OCI-LY1 (cell line): ENCODE results near the gene RHOB.

Experiments
- H2AFZ ChIP-seq: fragments of 200-600 bp; sonication (generic), shearing (Covaris generic); 2 replicates; pipeline ENCODE4 v1.6.0; 2014; ENCODE audit warnings: antibody characterized with exemption, mild to moderate bottlenecking, low read length
- H3F3A ChIP-seq: fragments of 200-600 bp; sonication (generic), shearing (Covaris generic); 2 replicates; pipeline ENCODE4 v1.6.0; 2014; ENCODE audit warnings: mild to moderate bottlenecking, antibody characterized with exemption, low read length, moderate library complexity; ENCODE audit not compliant: insufficient read depth
- H3K27ac ChIP-seq: fragments of 200-600 bp; sonication (generic); 2 replicates; pipeline ENCODE4 v1.5.1; 2014; ENCODE audit warnings: low read length, mixed run types, mild to moderate bottlenecking, low read depth; ENCODE audit not compliant: poor library complexity, severe bottlenecking
- H3K27me3 ChIP-seq: fragments of 200-600 bp; sonication (generic); 2 replicates; pipeline ENCODE4 v1.6.0; 2014; ENCODE audit warnings: antibody characterized with exemption, mild to moderate bottlenecking, low read length, moderate library complexity; ENCODE audit not compliant: insufficient read depth
- H3K36me3 ChIP-seq: fragments of 200-600 bp; sonication (generic); 2 replicates; pipeline ENCODE4 v1.6.1; 2014; ENCODE audit warnings: mild to moderate bottlenecking, antibody characterized with exemption, low read length, moderate library complexity, mixed read lengths; ENCODE audit not compliant: insufficient read depth
- H3K4me1 ChIP-seq: fragments of 200-600 bp; sonication (generic); 2 replicates; pipeline ENCODE4 v1.5.1; 2014; ENCODE audit warnings: mild to moderate bottlenecking, low read length, moderate library complexity; ENCODE audit not compliant: insufficient read depth, severe bottlenecking
- H3K4me2 ChIP-seq: fragments of 200-600 bp; sonication (generic), shearing (Covaris generic); 2 replicates; pipeline ENCODE4 v1.6.1; 2014; ENCODE audit warnings: low read length
- H3K4me3 ChIP-seq: fragments of 200-600 bp; sonication (generic); 2 replicates; pipeline ENCODE4 v1.5.1; 2014; ENCODE audit warnings: low read length, low read depth, mild to moderate bottlenecking, mixed read lengths; ENCODE audit not compliant: poor library complexity, severe bottlenecking
- H3K79me2 ChIP-seq: fragments of 200-600 bp; shearing (Covaris generic); 2 replicates; pipeline ENCODE4 v1.6.1; 2016; ENCODE audit warnings: mixed run types, low read length, mixed read lengths; ENCODE audit not compliant: insufficient read depth
- H3K9ac ChIP-seq: fragments of 200-600 bp; sonication (generic), shearing (Covaris generic); 2 replicates; pipeline ENCODE4 v1.6.1; 2014; ENCODE audit warnings: mild to moderate bottlenecking, low read length, mixed read lengths
- H3K9me2 ChIP-seq: fragments of 200-600 bp; sonication (generic), shearing (Covaris generic); 2 replicates; pipeline ENCODE4 v1.6.1; 2014; ENCODE audit warnings: low read depth, mild to moderate bottlenecking, low read length, mixed read lengths
- H3K9me3 ChIP-seq: fragments of 200-600 bp; shearing (Covaris generic); 2 replicates; pipeline ENCODE4 v1.6.1; 2014; ENCODE audit warnings: low read length, mixed read lengths
- H4K20me1 ChIP-seq: fragments of 200-600 bp; sonication (generic), shearing (Covaris generic); 2 replicates; pipeline ENCODE4 v1.6.0; 2016; ENCODE audit warnings: mild to moderate bottlenecking, low read length; ENCODE audit not compliant: insufficient read depth
- EZH2 ChIP-seq: fragments of 200-600 bp; sonication (generic), shearing (Covaris generic); IDR thresholded peaks from 2 replicates; pipeline ENCODE4 v1.8.0; 2017; ENCODE audit warnings: borderline replicate concordance, mixed run types, mild to moderate bottlenecking, antibody characterized with exemption, low read length, moderate library complexity, mixed read lengths
- TF ChIP-seq, protein P1 (sequence below): fragments of 200-600 bp; sonication (generic), shearing (Covaris generic); IDR thresholded peaks from 2 replicates; pipeline ENCODE4 v1.5.1; 2017; ENCODE audit warnings: mild to moderate bottlenecking, antibody characterized with exemption, low read length, moderate library complexity, mixed read lengths

The RHOB gene

DNA sequence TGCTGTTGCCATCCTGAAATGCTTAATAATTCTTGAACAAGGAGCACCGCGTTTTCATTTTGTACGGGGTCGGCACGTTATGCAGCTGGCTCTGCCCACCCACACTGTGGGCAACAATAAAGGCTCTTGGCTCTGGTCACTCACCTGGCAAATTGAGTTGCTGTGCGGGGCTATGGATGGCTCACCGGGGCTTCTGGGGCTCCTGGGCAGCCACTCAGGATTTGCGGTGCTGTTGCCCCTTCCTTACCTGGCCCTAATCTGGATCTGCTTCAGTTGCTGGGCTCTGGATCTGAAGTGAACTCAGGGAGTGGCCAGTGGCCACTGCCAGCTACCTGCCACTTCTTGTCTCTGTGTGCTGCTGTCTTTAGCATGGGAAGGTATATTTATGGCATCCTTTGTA is 22.7 kb downstream of the RHOB start:
- no peak overlapping the region for H2AFZ ChIP-seq
- H3K4me2 ChIP-seq: no peak overlapping the region
- H3K36me3 ChIP-seq: no peaks in the 10 kb centered on the region
- TF ChIP-seq, protein P1, sequence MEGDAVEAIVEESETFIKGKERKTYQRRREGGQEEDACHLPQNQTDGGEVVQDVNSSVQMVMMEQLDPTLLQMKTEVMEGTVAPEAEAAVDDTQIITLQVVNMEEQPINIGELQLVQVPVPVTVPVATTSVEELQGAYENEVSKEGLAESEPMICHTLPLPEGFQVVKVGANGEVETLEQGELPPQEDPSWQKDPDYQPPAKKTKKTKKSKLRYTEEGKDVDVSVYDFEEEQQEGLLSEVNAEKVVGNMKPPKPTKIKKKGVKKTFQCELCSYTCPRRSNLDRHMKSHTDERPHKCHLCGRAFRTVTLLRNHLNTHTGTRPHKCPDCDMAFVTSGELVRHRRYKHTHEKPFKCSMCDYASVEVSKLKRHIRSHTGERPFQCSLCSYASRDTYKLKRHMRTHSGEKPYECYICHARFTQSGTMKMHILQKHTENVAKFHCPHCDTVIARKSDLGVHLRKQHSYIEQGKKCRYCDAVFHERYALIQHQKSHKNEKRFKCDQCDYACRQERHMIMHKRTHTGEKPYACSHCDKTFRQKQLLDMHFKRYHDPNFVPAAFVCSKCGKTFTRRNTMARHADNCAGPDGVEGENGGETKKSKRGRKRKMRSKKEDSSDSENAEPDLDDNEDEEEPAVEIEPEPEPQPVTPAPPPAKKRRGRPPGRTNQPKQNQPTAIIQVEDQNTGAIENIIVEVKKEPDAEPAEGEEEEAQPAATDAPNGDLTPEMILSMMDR: no peak
- TF ChIP-seq EZH2: no peak
- H3K27ac ChIP-seq: no peak overlapping the region
- H3K9me2 ChIP-seq: no peaks in the 10 kb centered on the region
- H3K9ac ChIP-seq: no peak overlapping the region
- no peaks in the 10 kb centered on the region for H4K20me1 ChIP-seq
- H3K9me3 ChIP-seq: no peaks in the 10 kb centered on the region
- H3K27me3 ChIP-seq: peaks cover 3% of the 10 kb centered on the region; the same call in 1 of the 2 replicates
- no peak overlapping the region for H3K4me3 ChIP-seq
- H3F3A ChIP-seq: no peaks in the 10 kb centered on the region
- no peaks in the 10 kb centered on the region for H3K79me2 ChIP-seq
- no peaks in the 10 kb centered on the region for H3K4me1 ChIP-seq

- no peaks in the 10 kb centered on the region for H3F3A ChIP-seq
- no peak overlapping the region for H3K4me3 ChIP-seq
- H3K4me1 ChIP-seq: no peaks in the 10 kb centered on the region
- H3K9me3 ChIP-seq: no peaks in the 10 kb centered on the region
- no peak for TF ChIP-seq EZH2
- TF ChIP-seq, protein P1: no peak
- H3K9ac ChIP-seq: no peak overlapping the region
- no peak overlapping the region for H2AFZ ChIP-seq
- H3K36me3 ChIP-seq: no peaks in the 10 kb centered on the region
- H3K27ac ChIP-seq: no peak overlapping the region
- no peaks in the 10 kb centered on the region for H4K20me1 ChIP-seq
- H3K4me2 ChIP-seq: no peak overlapping the region
- H3K79me2 ChIP-seq: no peaks in the 10 kb centered on the region
- H3K27me3 ChIP-seq: peaks cover 3% of the 10 kb centered on the region; the same call in 1 of the 2 replicates
- no peaks in the 10 kb centered on the region for H3K9me2 ChIP-seq
Observed at GRCh38 chr2:20470211-20470610, 23.3 kb downstream of the RHOB start.

GRCh38 chr2:20471148-20471547 is 24.3 kb downstream of the RHOB start:
- TF ChIP-seq EZH2: no peak
- TF ChIP-seq, protein P1: no peak
- H3K27ac ChIP-seq: no peak overlapping the region
- no peaks in the 10 kb centered on the region for H3K4me1 ChIP-seq
- H3K9me3 ChIP-seq: no peaks in the 10 kb centered on the region
- no peak overlapping the region for H3K9ac ChIP-seq
- H2AFZ ChIP-seq: no peak overlapping the region
- H3K36me3 ChIP-seq: no peaks in the 10 kb centered on the region
- no peaks in the 10 kb centered on the region for H3K79me2 ChIP-seq
- H3F3A ChIP-seq: no peaks in the 10 kb centered on the region
- H3K9me2 ChIP-seq: no peaks in the 10 kb centered on the region
- no peaks in the 10 kb centered on the region for H4K20me1 ChIP-seq
- no peak overlapping the region for H3K4me3 ChIP-seq
- H3K4me2 ChIP-seq: no peak overlapping the region
- peaks cover 3% of the 10 kb centered on the region; the same call in 1 of the 2 replicates for H3K27me3 ChIP-seq
